D721Med (cell line): ENCODE data around the gene EIF4G1.
A peak's percentile ranks its signal among the peaks of the same experiment; 100 is the strongest.

Source experiments
- DNase-seq: peaks from one replicate; pipeline ENCODE4 v3.0.0; 2011; ENCODE audit warnings: low spot score; ENCODE audit not compliant: insufficient read length
- FAIRE-seq: peaks from 2 replicates; lab custom pipeline; 2011; peaks lifted over from hg19 to GRCh38; lab: Jason Lieb, UNC
- TF ChIP-seq, protein P1 (sequence below): IDR thresholded peaks from 2 replicates; pipeline ENCODE4 v1.5.1; 2012; ENCODE audit warnings: mild to moderate bottlenecking, control low read depth; ENCODE audit not compliant: insufficient read depth; ENCODE audit errors: missing control alignments

EIF4G1 gene

DNA sequence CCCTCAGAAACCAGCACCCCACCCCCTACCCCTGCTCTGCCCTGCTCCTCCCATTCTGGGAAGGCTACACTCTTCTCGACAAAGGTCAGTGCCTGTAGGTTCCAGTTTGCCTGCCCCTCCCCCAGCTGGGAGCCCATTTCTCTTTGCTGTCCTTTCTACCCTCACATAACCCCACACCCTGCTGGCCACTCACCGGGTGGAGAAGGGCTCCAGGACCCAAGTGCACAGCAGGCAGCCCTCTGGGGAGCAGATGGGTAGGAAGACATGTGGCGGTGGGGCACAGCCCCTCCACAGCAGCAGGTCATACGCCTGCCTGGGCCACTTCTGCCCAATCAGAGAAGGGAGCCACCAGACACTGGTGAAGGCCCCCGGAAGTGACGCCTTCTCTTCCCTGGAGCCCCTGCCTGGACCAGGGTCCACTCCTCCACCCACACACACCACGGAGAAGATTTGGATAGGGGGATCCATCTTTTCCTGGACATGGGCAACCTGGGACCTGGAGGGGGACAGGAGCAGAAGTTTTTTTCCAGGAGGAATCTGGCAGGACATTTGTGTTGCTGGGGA is 63.6 kb downstream of the EIF4G1 start, which contains the start of gene THPO:
TSS of gene THPO (minus strand) at position 326 of the 564 bp plus-strand sequence. CDS start 1,948 bp downstream, outside the sequence.
- TF ChIP-seq, protein P1, sequence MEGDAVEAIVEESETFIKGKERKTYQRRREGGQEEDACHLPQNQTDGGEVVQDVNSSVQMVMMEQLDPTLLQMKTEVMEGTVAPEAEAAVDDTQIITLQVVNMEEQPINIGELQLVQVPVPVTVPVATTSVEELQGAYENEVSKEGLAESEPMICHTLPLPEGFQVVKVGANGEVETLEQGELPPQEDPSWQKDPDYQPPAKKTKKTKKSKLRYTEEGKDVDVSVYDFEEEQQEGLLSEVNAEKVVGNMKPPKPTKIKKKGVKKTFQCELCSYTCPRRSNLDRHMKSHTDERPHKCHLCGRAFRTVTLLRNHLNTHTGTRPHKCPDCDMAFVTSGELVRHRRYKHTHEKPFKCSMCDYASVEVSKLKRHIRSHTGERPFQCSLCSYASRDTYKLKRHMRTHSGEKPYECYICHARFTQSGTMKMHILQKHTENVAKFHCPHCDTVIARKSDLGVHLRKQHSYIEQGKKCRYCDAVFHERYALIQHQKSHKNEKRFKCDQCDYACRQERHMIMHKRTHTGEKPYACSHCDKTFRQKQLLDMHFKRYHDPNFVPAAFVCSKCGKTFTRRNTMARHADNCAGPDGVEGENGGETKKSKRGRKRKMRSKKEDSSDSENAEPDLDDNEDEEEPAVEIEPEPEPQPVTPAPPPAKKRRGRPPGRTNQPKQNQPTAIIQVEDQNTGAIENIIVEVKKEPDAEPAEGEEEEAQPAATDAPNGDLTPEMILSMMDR, result no peak
- no peak for FAIRE-seq
- DNase-seq, result no peak

DNA sequence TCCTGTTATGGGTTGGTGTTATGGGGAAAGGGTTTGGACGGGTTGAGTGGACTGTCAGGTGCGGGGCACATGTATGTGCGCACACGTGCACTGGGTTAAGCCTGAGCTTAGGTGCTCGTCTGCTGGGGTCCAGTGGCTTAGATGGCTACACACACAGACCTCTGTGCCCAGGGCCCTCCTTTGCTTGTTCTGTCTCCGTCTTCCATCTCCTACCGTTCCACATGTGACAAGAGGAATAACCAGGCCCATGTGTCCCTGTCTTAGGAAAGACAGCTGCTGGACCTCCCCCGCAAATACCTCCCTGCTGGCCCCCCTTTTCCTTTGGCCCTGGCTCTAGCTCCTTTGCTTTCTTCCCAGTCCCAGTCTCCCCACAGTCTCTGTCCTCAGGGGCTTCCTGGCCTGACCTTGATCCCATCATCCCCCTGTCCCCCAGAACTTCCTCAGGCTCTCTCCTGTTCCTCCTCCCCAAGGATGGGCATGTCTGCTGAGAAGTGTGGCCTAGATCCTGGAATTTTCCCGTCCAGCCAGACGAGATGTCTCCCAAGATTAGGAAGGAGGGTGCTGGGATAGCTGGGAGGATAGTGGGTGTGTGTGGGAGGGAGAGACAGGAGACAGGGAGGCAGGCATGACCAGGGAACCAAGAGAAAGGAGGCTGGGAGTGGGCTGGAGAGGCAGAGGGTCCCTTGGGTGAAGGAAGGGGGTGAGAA is 64.4 kb downstream of the EIF4G1 start:
- FAIRE-seq (no peak), DNase-seq (no peak)
- TF ChIP-seq, protein P1, result no peak

DNA sequence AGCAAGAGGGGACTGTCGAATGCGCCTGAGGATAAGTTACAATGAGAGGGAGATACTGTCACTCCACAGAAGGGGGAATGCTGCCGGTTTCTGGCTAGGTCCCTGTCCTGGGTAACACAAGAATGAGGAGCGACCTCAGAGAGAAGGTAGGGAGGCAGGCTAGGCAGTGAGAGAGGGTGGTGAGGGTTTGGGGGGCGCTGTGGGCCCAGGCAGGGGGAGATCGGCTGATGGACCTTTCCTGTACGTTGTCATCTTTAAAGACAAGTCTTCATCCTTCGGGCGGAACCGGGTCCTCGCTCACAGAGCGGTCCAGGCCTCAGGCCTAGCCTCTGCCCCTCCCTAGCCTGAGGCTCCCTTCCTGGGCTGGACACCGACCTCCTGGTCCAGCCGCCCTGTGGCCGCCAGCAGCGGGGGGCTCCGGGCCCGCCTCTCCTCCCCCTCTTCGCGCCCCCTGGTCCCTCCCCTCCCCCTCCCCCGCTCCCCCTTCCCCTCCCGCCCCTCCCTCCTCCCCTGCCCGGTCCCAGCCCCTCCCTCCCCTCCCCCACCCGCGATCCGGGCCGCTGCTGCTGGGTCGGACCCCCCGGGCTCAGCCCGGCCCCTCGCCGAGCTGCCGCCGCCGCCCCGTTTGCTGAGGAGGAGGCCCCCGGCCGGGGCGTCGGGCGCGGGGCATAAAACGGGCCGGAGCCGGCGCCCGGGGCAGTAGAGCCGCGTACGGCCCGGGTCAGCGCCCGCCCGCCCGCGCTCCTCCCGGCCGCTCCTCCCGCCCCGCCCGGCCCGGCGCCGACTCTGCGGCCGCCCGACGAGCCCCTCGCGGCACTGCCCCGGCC is 65.2 kb downstream of the EIF4G1 start, which contains the start of gene CHRD:
TSS of gene CHRD (plus strand) at position 697 of the 827 bp plus-strand sequence. CDS start 265 bp downstream, outside the sequence.
- DNase-seq (no peak), FAIRE-seq (no peak)
- TF ChIP-seq, protein P1, result no peak

DNA sequence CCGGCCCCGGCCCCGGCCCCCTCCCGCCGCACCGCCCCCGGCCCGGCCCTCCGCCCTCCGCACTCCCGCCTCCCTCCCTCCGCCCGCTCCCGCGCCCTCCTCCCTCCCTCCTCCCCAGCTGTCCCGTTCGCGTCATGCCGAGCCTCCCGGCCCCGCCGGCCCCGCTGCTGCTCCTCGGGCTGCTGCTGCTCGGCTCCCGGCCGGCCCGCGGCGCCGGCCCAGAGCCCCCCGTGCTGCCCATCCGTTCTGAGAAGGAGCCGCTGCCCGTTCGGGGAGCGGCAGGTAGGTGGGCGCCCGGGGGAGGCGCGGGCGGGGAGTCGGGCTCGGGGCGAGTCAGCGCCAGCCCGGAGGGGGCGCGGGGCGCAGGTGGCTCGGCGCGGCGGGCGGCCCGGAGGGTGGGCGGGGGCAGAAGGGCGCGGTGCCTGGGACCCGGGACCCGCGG is 65.8 kb downstream of the EIF4G1 start:
- DNase-seq (peak; percentile 81), FAIRE-seq (no peak)
- TF ChIP-seq, protein P1, result no peak

DNA sequence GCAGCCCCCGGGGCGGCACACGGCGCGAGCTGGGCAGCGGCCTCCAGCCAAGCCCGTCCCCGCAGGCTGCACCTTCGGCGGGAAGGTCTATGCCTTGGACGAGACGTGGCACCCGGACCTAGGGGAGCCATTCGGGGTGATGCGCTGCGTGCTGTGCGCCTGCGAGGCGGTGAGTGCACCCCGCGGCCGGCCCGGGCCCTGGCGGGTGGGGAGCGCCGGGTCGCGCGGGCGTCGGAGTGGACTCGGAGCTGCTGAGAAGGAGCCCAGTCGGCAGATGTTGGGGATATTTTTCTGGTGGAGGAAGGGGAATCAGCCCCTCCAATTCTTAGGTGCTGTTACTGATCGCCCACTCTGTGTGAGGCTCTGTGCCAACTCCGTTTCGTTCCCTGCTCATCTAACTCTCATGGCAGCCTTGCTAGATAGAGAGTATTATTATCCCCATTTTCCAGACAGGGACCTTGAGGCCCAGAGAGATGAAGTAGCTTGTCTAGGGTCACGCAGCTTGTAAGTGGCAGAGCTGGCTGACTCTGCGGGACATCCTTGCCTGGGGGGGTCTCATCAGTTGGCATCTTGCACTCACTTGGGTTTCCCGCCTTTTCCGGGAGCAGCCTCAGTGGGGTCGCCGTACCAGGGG is 66.3 kb downstream of the EIF4G1 start:
- DNase-seq, result no peak
- TF ChIP-seq, protein P1, result no peak
- no peak for FAIRE-seq

DNA sequence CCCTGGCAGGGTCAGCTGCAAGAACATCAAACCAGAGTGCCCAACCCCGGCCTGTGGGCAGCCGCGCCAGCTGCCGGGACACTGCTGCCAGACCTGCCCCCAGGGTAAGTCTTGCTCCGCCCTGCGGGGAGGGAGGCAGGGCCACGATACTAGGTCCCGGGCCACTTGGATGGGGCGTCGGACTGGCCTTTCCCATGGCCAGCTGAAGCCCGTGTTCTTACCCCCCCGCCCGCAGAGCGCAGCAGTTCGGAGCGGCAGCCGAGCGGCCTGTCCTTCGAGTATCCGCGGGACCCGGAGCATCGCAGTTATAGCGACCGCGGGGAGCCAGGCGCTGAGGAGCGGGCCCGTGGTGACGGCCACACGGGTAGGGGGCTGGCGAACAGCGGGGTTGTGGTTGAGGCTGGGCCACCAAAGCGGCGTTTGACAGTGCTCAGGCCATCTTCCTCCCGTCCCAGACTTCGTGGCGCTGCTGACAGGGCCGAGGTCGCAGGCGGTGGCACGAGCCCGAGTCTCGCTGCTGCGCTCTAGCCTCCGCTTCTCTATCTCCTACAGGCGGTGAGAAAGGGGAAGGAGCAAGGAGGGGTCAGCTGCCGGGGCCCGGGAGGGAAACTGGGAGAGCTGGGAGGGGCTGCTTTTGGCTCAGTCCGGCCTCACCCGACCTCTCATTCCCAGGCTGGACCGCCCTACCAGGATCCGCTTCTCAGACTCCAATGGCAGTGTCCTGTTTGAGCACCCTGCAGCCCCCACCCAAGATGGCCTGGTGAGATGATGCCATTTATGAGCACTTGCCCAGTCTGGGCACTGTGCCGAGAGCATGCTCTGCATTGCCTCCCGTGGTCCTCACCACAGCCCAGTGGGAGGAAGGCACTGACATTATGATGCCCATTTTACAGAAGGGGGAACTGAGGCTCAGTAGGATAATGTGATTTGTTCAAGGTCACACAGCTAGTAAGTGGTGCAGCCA is 67.1 kb downstream of the EIF4G1 start:
- DNase-seq, result no peak
- FAIRE-seq, result no peak
- TF ChIP-seq, protein P1, result no peak
